GM18909 (cell line): ENCODE results near the gene SULT1A2.
"Not testable (repeated sequence)": the region's sequence is repeated elsewhere in the genome, so short reads cannot be mapped to it uniquely, and the experiment has no call there.

ENCODE experiments used
- ATAC-seq: cut with Tn5 transposase; IDR thresholded peaks from one replicate; pipeline ENCODE4 v1.9.1; 2021; ENCODE audit warnings: mild to moderate bottlenecking; ENCODE audit not compliant: unreplicated experiment, poor library complexity

Gene SULT1A2

DNA sequence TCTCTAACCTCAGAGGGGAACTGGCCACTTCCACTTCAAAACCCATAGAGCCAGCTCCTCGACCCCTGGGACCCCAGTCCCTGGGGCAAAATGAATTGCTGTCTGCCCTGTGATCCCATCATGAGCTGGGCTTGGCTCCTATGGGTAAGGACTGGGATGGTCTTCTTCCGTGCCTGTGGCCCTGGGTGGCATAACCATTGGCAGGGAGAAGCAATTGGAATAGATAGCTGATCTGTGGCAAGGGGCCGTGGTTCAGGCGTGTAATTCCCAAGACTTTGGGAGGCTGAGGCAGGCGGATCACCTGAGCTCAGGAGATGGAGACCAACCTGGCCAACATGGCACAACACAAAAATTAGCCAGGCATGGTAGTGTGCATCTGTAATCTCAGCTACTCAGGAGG is 4.3 kb downstream of the SULT1A2 start:
- no peak for ATAC-seq

DNA sequence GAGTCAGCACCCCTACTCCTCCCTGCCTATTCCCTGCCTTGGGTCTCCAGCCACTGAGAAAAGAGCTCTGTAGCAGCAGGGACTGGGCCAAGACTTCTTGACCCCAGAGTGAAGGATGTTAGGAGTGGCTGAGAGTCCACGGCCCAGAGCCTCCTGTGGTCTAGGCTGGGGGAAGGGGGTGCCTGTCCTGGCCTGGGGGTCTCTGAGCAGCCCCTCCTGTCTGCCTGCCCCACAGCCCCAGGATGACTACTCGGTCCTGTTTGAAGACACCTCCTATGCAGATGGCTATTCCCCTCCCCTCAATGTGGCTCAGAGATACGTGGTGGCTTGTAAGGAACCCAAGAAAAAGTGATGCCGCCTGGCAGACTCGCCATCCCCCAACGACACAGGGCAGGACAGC is 5.5 kb downstream of the SULT1A2 start:
- ATAC-seq: no peak

DNA sequence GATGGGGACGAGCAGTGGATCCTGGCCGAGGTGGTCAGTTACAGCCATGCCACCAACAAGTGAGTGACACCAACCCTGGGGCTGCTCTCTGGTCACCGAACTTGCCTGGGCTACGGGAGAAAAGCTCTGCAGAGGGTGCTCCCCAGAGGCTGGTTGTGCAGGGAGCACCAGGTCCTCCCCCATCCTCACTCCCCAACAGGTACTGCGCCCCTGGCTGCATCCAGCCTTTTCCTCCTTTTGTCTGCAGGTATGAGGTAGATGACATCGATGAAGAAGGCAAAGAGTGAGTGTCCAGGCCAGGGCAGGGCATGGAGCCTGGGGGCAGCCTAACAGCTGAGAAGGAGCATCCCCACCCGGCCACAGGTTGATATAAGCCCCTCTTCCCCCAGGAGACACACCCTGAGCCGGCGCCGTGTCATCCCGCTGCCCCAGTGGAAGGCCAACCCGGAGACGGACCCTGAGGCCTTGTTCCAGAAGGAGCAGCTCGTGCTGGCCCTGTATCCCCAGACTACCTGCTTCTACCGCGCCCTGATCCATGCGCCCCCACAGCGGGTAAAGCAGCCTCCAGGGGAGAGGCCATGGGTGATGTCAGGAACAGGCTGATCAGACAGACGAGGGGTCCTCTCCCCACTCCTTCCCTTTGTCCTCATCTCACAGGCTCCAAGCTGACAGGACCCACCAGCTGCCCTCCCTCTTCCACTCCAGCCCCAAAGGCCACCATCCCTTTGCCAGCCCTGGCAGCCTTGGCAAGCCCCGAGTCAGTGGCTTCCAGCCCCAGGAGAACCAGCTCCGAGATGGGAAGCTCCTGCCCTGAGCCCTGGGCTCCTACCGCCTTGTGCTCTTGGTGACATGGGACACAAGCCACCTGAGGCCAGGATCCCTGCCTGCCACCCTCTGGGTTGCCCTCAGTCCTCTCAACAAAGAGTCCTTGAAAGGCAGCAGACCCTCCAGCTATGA is 6.2 kb downstream of the SULT1A2 start:
- no peak for ATAC-seq

DNA sequence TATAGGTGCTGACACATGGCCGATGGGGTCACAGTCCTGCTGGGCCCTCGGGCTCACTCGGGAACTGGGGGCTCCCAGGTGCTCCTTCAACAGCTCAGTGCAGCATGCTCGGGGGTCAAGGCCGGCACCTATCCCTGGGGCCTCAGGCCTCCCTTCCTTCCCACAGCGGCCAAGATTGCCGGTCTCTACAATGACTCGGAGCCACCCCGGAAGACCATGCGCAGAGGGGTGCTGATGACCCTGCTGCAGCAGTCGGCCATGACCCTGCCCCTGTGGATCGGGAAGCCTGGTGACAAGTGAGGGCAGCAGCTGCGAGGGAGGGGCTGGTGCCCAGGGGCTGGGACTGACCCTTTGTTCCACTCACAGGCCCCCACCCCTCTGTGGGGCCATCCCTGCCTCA is 6.9 kb downstream of the SULT1A2 start:
- no peak for ATAC-seq

DNA sequence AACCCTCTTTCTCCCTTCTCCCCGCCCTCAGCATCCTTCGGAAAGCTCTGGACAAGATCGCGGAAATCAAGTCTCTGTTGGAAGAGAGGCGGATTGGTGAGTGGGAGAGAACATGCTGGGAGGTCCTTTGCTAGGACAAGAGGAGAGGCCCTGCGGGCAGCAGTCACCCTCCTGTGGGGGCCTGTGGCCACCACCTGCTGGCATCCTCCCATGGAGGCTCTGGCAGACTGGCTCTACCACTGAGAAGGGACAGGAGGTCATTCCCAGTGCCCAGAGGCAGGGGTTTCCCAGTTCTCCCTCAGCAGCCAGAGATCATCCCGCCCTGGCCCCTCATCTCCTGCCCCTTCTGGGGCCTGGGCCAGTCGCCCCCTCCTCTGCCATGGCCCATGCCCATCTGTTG is 7.8 kb downstream of the SULT1A2 start:
- no peak for ATAC-seq

DNA sequence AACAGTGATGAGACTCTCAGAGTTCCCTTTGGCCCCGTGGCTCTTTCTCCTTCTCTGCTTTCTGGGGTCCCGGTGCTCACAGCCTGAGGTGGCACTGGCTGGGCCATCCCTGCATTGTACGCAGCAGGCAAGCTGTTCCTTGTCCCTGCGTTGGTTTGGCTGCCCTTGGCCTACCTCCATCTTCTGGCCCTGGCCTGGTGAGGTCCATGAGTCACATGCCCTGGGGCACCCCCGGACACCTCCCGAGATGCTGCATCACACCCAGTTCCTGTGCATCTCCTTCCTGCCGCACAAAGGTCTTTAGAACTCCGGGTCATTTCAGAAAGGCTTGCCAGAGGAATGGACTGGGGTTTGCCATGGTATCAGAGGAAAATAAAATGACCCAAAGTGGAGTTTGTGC is 9.5 kb downstream of the SULT1A2 start:
- ATAC-seq: no peak

DNA sequence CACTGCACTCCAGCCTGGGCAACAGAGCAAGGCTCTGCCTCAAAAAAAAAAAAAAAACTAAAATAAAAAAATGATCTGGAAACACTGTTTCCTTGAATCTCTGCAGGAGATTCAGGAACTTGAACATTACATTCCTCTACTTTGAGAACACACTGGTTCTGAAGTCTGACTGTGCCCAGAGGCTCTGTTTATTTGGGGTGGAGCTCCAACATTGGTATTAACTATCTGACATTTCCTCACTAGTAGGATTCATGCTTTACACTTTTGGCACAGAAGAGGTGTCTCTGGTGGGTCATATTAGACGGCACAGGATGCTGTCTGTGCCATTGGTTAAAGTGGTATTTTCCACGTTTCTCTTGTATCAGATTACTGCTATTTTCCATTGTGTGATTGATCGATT is 10.4 kb downstream of the SULT1A2 start:
- no peak for ATAC-seq

DNA sequence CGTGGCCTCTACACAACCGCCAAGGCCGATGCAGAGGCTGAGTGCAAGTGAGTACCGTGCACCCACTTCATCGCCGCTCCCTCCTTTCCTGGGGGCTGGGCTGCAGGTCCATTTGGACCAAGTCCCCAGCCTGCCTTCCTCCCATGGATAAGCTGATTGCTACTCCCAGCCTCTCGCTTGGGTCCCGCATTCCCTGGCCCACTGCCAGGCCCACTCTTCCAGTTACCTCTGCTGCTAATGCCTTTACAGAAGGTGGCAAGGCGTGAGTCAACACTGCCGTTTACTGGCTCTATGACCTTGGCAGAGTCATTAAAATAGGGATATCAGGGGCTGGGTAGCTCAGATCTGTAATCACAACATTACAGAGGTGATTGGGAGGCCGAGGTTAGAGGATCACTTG is 11.2 kb downstream of the SULT1A2 start:
- ATAC-seq: no peak

DNA sequence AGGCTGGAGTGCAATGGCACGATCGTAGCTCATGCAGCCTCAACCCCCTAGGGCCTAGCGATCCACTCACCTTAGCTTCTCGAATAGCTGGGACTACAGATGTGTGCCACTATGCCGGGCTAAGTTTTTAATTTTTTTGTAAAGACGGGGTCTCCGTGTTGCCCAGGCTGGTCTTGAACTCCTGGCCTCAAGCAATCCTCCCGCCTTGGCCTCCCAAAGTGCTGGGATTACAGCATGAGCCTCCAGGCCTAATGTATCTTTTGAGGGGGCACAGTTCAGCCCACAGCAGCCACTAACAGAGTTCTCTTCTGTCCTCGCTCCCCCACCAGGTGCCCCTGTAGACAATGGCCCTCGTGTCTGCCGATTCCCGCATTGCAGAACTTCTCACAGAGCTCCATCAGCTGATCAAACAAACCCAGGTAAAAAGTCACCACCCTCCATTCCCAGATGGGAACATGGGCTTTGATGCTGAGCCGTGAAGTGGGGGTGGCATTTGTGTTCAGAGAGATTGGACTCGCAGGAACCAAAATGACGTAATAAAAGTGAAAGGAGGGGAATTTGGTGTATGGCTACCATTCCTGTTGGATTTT is 16.0 kb downstream of the SULT1A2 start:
- no peak for ATAC-seq

DNA sequence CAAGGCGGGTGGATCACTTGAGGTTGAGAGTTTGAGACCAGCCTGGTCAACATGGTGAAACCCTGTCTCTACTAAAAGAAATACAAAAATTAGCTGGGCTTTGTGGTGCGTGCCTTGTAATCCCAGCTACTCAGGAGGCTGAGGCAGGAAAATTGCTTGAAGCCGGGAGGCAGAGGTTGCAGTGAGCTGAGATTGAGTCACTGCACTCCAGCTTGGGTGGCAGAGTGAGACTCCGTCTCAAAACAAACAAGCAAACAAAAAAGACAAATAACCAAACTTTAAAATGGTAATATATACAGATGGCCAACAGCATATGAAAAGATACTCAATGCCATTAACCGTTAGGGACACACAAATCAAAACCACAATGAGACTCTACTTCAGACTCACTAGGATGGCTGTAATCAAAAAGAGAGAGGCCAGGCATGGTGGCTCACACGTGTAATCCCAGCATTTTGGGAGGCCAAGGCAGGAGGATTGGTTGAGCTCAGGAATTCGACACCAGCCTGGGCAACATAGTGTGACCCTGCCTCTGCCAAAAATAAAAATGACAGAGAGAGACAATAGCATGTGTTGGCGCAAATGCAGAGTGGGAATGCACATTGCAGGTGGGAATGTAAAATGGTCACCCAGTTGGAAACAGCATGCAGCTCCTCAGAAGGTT is 21.3 kb downstream of the SULT1A2 start:
- no peak for ATAC-seq

DNA sequence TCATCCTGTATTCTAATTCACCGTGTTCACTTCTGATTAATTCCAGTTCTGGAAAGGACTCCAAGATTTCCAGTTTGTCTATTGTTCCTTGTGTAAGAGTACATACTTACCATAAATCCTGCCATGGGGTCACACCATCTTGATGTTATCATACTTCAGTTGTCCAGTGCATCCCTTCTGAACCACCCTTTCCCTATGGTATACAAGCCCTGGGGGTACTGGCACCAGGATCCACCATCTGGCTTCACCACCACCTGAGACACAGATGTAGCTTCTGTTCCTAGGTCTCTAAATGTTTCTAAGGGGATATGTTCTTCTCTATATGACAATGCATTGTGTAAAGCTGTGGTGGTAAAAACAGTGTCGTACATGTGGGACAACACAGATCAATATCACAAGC is 21.9 kb downstream of the SULT1A2 start:
- no peak for ATAC-seq

DNA sequence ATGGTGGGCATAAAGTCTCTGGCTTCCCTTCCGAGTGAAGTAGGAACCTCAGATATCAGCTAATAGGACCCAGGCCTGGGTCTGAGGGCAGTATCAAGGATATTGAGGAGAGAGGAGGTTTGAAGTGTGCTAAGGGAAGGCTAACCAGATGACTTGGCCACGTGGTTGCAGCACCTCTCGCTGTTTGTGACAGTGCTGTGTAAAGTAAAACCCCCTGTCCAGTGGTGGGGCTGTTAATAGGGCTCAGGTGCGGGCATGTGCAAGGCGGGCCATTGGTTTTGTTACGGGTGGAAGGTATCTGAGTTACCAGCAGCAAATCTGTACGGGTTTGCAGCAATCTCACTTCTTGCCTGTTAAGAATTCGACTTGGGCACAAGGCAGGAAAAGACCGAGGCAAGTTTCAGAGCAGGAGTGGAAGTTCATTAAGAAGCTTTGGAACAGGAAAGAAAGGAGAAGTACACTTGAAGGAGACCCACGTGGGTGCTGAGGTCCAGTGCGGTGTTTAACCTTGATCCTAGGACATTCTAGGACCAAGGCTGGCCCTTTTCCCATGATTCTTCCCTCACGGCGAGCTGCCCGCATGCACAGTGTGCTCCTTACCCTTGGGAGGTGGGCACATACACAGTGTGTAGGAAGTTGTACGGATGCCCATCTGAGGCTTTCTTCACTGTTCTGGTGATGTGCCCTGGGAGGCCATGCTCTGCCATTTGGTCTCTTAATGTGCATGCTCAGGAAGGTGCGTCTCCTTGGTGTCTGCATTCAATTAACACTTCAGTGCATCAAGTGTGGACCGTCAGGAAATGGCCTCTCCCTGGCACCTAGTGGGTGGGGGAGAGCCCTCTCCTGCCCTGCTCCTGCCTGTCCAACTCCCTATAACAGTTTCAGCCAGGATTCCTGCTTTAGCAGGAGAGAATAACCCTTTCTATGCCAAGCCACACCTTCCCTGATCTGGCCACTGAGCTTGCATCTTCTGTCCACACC is 22.8 kb downstream of the SULT1A2 start:
- ATAC-seq: no peak

DNA sequence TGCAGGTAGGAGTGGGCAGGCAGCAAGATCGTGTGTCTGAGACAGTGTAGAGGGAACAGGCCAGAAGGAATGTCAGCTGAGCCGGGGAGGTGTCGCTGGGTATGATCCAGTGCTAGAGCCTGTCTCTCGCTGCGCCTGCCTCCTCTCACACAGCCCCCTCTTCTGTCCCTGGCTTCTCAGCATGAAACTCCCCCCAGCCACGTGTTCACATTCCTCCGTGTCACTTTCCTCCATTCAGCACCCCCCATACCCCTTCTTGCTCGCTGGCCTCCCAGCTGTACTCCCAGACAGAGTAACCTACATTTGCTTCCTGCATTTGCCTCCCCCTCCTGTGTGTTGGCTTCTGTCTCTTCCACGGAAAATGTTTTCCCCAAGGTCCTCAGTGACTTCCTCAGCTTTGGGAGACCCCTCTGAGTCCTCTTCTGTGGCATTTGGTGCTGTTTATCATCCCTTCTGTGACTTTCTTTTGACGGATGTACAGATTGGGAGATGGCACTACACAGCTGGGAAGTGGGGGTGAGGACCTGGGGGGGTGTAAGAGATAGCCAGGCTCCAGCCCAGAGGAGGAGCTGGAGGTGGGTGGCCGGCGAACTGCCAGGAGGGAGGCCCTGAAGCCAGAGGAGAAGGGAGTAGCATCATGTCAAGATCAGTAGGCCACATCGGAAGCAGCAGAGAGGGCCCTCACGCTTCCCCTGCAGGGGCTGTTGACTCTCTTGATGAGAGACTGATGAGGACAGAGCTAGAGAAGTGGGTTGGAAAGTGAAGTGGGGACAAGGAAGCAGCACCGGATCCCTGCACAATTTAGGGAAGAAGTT is 23.9 kb downstream of the SULT1A2 start:
- no peak for ATAC-seq

DNA sequence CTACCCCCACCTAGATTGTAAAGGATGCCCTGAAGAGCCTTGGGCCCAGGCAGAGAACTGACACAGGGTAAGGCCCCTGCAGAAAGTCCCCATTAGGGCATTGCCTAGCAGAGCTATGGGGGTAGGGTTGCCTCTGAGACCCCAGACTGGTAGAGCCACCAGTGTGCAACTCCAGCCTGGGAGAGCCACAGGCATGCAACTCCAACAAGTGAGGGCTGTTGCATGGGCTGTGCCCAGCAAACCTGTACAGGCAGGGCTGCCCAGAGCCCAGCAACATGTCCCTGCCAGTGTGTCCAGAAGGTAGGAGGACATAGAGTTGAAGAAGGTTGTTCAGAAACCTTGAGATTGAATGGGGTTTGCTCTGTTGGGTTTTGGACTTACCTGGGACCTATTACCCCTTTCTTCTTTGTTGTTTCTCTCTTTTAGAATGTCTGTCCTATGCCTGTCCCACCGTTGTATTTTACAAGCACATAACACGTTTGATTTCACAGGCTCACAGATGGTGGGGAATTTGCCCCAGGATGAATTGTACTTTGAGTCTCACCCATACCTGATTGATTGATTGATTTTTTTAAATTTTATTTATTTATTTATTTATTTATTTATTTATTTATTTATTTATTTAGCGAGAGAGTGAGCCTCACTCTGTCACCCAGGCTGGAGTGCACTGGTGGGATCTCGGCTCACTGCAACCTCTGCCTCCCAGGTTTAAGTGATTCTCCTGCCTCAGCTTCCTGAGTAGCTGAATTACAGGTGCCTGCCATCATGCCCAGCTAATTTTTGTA is 26.7 kb downstream of the SULT1A2 start:
- ATAC-seq: no peak

DNA sequence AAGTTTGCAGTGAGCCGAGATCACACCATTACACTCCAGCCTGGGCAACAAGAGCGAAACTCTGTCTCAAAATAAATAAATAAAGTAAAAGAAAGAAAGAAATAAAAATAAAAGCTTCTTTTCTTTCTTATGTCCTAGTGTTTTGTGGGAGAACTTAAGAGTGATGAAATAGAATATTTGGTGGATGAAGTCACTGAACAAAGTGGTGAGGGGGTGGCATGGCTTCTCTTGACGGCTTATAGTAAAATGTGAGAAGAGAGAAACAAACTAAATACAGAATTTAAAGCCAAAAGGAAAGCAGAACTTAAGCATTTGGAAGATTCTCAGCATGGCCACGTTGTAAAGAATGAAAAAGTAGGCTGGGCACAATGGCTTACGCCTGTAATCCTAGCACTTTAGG is 27.8 kb downstream of the SULT1A2 start:
- no peak for ATAC-seq

DNA sequence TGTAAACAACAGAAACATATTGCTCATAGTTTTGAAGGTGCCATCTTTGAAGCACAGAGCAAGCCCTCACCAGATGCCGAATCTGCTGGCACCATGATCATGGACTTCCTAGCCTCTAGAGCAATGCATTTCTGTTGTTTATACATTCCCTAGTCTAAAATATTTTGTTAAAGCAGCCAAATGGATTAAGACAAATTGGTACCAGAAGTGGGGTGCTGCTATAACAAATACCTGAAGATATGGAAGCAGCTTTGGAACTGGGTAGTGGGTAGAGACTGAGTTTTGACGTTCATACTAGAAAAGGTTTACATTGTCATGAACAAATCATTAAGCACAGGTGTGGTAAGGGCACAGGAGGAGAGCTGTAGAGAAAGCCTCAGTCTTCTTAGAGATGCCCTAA is 29.6 kb downstream of the SULT1A2 start:
- ATAC-seq: no peak

DNA sequence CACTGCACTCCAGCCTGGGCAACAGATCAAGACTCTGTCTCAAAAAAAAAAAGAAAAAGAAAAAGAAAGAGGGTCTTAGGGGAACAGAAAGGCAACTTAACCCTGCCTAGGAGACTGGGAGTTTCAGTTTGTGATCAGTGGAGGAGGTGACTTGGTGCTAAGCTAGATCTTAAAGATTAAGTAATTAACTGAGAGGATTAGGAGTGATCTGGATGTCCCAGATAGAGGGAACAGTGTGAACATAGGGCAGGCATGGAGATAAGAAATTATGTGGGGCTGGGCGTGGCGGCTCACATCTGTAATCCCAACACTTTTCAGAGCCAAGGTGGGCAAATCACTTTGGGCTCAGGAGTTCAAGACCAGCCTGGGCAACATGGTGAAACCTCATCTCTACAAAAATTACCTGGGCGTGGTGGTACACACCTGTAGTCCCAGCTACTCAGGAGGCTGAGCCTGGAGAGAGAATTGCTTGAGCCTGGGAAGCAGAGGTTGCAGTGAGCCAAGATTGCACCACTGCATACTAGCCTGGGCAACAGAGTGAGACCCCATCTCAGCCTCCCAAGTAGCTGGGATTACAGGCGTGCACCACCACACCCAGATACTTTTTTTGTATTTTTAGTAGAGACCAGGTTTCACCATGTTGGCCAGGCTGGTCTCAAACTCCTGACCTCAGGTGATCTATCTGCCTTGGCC is 30.5 kb downstream of the SULT1A2 start:
- not testable (repeated sequence) for ATAC-seq

DNA sequence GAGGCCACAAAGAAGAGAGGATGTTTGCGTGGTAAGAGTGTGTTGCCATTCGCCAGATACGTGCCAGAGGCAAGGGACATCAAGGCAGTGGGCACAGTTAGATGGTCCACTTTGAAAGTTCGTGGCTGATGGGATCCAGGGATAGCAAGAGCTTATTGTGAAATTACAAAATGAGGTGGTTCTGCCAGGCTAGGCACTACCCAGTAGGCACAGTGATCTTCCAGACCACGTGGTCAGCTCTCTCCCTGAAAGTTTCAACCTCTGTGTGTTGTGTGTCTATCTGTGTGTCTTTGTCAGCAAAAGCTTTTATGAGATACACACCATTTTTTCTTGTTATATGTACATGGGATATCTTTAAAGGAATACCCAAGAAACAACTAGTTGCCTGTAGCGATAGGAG is 33.6 kb downstream of the SULT1A2 start:
- ATAC-seq: no peak
